Stimulated activated CD8-positive, alpha-beta memory T cell treated with anti-CD3 and anti-CD28 coated beads, Interleukin-7, amount 100 ng/mL, for 4 hours (primary cell): ENCODE results near the gene GYG2.
A peak's percentile ranks its signal among the peaks of the same experiment; 100 is the strongest.
"Not testable (repeated sequence)": the region's sequence is repeated elsewhere in the genome, so short reads cannot be mapped to it uniquely, and the experiment has no call there.

Source experiments
- DNase-seq, 2 donors: peaks; one replicate each; pipeline ENCODE4 v3.0.0-alpha.2; 2020; ENCODE audit warnings: low read depth in 2 of 2

Gene GYG2

DNA sequence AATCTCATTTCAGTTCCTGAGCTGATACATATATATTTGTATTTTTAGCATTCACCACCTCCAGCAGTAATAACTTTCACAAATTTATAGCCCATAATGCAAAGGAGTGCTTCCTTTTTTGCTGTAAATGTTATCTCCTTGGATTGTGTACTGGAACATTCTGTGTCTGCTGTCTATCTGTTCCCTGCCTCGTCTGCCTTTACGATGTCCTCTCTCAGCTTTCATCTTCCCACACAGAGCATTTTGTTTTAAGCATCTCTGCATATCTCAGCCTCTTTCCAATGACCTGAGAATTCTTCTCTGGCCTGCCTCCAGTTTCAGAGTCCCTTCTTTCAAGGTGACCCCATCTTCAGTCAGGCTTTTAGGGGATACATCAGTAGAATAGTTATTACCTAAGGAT lies 43.1 kb downstream of the GYG2 start:
- DNase-seq: no peak

GRCh38 chrX:2872671-2873277 lies 44.0 kb downstream of the GYG2 start:
- DNase-seq: no peak

DNA sequence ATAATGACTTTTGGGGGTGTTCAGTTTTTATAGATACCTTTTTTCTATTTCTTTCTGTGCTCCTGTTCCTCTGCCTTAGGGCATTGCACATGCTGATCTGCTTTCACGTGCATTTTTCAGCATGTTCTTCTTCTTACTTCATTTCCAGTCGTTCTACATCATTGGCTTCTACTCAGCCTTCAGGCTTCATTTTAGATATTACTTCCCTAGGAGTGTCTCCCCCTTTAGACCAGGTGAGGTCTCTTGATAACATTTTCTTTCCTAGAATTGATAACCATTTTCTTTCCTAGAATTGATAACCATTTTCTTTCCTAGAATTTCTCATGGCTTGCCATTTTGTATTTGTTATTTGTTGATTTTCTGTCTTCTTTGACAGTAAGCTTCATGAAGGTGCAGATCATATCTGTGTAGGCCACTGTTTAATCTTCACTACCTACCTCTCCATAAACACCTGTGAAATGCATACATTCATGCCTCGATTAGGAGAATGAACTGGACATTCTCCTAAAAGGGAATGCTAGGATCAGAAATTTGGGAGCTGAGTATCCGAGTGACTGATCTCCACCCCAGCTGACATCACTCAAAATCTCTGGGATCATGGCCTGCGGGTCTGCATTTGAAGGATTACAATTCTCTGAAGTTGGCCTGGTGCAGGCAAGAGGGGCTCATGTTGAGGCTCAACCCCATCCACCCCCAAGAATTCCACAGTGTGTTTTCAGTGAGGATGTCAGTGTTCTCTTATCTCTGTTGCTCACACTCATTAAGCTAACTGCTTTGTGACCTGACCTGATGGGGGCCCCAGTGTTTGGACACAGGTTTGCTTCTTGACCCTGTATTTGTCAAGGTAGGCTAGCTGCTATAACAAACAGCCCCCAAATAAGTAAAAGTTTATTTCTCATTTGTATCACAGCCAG lies 45.7 kb downstream of the GYG2 start:
- no peak for DNase-seq

DNA sequence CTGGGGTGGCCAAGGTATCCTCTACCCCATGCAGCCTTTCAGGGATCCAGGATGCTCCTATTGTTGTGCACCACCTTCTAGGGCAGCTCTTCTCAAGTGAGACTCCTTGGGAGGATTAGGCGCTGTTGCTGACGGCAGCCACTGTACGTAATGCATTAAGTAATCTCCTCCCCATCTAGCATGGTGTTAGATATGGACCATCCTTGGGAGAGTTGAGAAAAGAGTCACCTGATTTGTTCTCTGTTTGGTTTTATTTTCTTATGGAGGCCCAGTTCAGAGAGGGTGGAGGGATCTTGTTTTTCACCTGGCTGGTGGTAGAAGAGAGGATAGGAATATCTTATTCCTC lies 46.4 kb downstream of the GYG2 start:
- DNase-seq: no peak

GRCh38 chrX:2875798-2876399 lies 47.2 kb downstream of the GYG2 start:
- DNase-seq: no peak

DNA sequence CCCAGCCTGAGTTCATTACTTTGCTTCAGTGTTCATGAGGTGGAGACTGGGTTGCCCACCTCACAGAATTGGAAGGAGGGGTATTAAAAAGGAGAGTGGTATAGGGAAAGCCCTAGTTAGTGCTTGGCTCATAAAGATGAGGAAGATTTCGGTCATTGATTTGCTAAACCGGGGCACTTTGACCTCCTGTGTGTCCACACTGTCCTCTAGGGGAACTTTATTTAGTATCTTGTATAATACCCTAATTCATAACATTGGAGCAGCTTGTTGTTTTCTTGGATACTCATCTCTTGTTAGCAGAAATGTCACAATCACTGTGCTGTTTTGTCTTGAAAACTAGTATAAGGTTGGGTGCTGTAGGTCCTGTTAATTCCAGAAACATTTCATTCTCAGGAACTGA lies 49.8 kb downstream of the GYG2 start:
- DNase-seq: no peak

- DNase-seq: no peak
Measured at GRCh38 chrX:2879670-2880069, 50.9 kb downstream of the GYG2 start.

DNA sequence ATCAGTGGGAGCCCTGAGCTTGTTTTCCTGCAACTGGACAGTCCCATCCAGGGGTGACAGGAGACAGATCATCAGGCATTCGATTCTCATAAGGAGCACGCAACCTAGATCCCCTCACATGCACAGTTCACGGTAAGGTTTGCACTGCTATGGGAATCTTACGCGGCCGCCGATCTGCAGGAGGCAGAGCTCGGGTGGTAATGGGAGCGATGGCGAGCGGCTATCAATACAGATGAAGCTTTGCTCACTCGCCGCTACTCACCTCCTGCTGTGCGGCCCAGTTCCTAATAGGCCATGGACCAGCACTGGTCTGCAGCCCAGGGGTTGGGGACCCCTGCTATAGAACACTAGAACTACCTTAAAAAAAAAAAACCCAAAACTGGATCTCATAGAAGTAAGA lies 55.0 kb downstream of the GYG2 start:
- DNase-seq: no peak

DNA sequence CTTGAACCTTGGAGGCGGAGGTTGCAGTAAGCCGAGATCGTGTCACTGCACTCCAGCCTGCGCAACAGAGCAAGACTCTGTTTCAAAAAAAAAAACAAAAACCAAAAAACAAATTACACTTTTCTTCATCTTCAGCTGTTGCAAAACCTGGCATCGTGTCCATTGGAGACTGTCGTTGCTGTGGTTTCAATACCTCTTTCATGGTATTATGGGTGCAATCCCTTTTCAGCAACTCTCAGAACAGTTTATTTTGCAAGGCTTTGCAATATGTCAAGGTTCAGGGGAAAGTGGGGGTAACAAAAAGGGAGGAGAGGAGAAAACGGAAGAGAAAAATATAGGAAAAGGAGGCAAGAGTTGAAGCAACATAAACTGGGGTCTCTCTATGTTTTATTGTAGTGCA lies 59.6 kb downstream of the GYG2 start:
- no peak for DNase-seq

- DNase-seq: no peak
Measured at GRCh38 chrX:2889045-2889605, 60.4 kb downstream of the GYG2 start.

- not testable (repeated sequence) for DNase-seq
Measured at GRCh38 chrX:2889706-2890490, 61.2 kb downstream of the GYG2 start.

DNA sequence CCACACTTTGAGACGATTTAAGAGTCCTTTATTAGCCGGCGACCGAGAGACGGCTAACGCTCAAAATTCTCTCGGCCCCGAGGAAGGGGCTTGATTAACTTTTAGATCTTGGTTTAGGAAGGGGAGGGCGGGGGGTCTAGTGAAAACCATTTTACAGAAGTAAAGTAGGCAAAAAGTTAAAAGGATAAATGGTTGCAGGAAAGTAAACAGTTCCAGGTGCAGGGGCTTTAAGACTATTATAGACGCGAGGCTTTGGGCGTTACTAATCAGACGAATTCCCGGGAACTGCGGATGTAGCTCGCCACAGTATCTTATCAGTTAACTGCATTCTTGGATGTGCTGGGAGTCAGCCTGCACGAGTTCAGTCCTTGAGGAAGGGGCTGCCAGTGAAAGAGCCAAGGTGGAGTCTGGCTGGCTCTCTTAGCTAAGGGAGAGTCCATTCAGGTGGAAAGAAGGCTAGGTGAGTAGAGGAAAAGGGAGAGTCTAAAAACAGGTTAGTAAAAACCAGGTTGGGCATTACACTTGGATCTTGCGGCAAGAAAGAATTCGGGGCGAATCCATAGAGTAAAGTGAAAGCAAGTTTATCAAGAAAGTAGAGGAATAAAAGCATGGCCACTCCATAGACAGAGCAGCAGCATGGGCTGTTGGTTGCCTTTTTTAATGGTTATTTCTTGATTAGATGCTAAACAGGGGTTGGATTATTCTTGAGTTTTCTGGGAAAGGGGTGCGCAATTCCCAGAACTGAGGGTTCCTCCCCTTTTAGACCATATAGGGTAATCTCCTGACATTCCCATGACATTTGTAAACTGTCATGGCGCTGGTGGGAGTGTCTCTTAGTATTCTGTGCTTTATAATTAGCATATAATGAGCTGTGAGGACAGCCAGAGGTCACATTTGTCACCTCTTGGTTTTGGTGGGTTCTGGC lies 62.1 kb downstream of the GYG2 start:
- DNase-seq: not testable (repeated sequence)

GRCh38 chrX:2892816-2893215 lies 64.1 kb downstream of the GYG2 start:
- DNase-seq: no peak

DNA sequence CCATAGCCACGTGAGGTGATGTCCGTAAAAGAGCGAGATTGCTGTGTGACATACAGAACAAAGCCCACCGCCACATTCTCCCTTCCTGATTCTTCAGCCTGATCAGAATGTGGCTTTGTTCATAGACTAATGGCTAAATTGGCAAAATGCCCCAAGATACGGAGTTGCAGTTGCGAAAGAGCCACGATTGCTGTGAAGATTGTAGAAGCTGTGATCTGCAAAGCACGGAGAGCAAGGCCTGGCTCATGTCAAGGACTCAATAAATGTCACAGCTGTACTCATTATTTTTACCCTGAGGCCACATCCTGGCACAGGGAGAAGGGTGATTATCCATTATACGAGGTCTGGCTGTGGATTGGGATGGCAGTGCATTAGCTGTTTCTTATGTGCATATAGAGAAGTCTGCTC lies 66.2 kb downstream of the GYG2 start:
- no peak for DNase-seq

- no peak for DNase-seq
Measured at GRCh38 chrX:2897311-2897689, 68.6 kb downstream of the GYG2 start.

DNA sequence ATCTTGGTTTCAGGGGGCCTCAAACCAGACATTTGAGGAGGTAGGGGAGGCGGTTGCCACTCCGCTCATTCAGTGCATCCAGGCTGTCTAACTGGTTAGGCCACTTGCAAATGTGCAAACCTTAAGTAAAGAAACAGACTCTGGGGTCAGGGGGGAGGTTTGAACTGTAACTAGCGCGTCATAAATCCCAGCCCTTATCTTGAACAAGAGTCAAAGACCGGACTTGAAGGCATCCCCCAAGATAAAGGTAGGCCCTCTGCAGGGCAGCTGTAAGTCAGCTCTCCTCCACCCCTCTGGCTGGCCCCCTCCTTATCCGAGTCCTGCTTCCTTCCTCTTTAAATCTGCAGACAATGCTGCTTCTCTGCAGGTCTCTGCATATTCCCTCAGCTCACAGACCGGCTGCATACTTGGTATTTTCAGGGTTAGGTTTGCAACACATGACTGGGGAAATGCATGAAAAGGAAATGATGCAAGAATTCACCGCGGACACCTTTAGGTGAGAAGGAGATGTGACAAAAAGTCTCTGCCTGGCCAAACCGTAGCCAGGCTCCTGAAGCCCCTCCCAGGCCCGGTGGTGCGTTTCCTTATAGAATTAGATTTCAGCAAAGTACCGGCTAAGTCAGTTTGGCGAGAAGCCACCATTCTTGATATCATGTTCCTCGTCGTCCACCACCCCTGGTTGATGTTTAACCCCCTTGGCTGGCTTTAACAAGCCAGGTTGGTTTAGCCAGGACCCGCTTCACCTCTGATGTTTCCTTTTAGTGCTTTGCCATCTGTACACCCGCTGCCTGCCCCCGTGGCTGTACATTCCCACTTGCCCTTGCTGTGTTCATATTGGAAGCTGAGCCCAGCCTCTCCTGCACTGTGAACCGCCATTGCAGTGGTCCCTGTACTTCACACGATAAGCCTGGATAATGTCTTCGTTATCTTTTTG lies 69.2 kb downstream of the GYG2 start:
- DNase-seq: peak in 1 of 2 donors; percentile 3

GRCh38 chrX:2898846-2899512 lies 70.2 kb downstream of the GYG2 start:
- DNase-seq: no peak

- no peak for DNase-seq
Measured at GRCh38 chrX:2901367-2902036, 72.8 kb downstream of the GYG2 start.

DNA sequence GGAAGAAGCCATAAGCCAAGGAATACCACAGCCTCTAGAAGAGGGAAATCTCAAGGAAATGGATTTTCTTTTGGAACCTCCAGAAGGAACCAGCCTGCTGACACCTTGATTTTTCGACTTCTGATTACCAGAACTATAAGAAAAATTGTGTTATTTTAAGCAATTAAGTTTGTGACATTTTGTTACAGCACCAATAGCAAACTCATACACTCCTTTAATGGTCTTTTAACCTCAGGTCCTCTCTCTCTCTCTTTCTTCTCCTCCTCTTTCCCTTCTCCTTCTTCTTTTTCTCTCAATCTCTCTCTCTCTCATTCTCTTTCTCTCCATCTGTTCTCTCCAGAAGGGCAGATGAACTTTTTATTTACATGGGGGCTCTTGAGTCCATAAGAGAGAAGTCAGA lies 74.1 kb downstream of the GYG2 start:
- DNase-seq: no peak
